ENCODE data around the gene SORBS2. TPM values are rescaled to one million over a fixed set of nuclear protein-coding genes. Genes with fewer than 3 reads are reported as not detected.

The SORBS2 gene
- total RNA-seq, 1 donor from 2014 or later = 60.4 TPM

DNA sequence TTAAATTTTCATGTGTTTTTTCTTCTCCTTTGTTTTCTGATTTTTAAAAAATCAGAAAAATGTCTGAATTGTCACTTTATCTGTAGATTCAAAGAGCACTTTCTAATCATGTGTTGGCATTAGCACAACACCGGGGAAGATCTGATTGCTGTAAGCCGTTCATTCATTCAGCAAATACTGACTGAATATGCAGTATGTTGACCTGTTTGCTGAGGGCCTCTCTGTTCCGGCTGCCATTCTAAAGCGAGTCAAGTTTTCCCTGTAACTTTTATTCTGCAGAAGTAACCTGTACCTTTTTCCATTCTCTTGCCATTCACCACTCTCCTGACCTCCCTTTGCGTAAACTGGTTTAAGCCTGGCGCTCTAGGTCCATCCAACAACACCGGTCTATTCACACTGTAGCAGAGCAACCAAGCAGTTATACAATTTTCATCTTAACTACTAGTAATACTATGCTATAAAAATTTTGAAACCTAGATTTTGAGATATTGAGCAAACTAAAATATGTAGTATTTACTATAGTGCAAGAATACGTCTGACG lies 6.7 kb downstream of the SORBS2 start:
- H3K27ac ChIP-seq = no peak overlapping the region
- DNase-seq (ENCODE audit: extremely low spot score in 2 of 2) = no peak
- intact Hi-C loops (cut with DNase I) = no loop called here
- no peak overlapping the region for H3K4me3 ChIP-seq
- H3K36me3 ChIP-seq = no peaks in the 10 kb centered on the region
- H3K27me3 ChIP-seq = no peaks in the 10 kb centered on the region
- H3K4me1 ChIP-seq = no peaks in the 10 kb centered on the region
- no peak for TF ChIP-seq POLR2AphosphoS5 (IDR thresholded peaks at IDR 0.05; ENCODE audit: insufficient read depth in 1 of 2, low read depth in 1 of 2)
- TF ChIP-seq, protein P1, sequence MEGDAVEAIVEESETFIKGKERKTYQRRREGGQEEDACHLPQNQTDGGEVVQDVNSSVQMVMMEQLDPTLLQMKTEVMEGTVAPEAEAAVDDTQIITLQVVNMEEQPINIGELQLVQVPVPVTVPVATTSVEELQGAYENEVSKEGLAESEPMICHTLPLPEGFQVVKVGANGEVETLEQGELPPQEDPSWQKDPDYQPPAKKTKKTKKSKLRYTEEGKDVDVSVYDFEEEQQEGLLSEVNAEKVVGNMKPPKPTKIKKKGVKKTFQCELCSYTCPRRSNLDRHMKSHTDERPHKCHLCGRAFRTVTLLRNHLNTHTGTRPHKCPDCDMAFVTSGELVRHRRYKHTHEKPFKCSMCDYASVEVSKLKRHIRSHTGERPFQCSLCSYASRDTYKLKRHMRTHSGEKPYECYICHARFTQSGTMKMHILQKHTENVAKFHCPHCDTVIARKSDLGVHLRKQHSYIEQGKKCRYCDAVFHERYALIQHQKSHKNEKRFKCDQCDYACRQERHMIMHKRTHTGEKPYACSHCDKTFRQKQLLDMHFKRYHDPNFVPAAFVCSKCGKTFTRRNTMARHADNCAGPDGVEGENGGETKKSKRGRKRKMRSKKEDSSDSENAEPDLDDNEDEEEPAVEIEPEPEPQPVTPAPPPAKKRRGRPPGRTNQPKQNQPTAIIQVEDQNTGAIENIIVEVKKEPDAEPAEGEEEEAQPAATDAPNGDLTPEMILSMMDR (IDR thresholded peaks at IDR 0.05) = no peak
- TF ChIP-seq POLR2A (IDR thresholded peaks at IDR 0.05) = no peak
- H3K9me3 ChIP-seq = no peaks in the 10 kb centered on the region

DNA sequence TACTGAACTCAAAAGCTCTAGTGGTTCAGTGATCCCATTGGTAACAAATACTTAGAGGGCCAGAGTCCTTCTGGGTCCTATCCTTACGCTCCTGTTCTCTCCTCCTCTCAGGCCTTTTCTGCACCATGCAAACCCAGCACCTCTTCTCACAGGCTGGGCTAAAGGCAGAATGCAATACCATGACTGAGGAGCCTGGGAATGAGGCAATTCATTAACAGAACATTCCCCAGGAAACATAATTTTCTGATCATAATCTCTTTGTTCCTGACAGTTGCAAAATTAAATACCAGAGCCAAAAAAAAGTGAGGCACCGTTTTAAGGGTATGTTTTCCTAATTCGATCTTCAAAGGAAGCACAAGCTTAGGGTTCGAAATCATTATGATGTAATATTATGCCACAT lies 9.0 kb downstream of the SORBS2 start:
- H3K4me1 ChIP-seq = no peaks in the 10 kb centered on the region
- DNase-seq (ENCODE audit: extremely low spot score in 2 of 2) = no peak
- intact Hi-C loops (cut with DNase I) = no loop called here
- TF ChIP-seq POLR2AphosphoS5 (IDR thresholded peaks at IDR 0.05; ENCODE audit: insufficient read depth in 1 of 2, low read depth in 1 of 2) = no peak
- TF ChIP-seq POLR2A (IDR thresholded peaks at IDR 0.05) = no peak
- TF ChIP-seq, protein P1 (IDR thresholded peaks at IDR 0.05) = no peak
- no peaks in the 10 kb centered on the region for H3K27me3 ChIP-seq
- H3K9me3 ChIP-seq = no peaks in the 10 kb centered on the region
- H3K36me3 ChIP-seq = no peaks in the 10 kb centered on the region
- H3K27ac ChIP-seq = no peak overlapping the region
- H3K4me3 ChIP-seq = no peak overlapping the region

DNA sequence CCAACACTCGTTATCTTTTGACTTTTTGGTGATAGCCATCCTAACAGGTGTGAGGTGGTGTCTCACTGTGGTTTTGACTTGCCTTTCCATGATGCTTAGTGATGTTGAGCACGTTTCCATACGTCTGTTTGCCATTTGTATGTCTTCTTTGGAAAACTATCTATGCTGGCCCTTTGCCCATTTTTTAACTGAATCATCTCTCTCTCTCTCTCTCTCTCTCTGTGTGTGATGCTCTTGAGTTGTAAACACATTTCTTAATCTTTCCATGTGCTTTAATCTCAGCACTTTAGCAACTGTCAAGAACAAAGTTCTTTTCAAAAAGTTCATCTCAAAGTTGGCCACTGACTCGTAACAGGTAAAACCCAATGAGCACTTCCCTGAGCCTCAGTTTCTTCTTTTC lies 10.5 kb downstream of the SORBS2 start:
- no peak for DNase-seq (ENCODE audit: extremely low spot score in 2 of 2)
- no peak overlapping the region for H3K27ac ChIP-seq
- H3K36me3 ChIP-seq = no peaks in the 10 kb centered on the region
- TF ChIP-seq POLR2A (IDR thresholded peaks at IDR 0.05) = no peak
- TF ChIP-seq, protein P1 (IDR thresholded peaks at IDR 0.05) = no peak
- TF ChIP-seq POLR2AphosphoS5 (IDR thresholded peaks at IDR 0.05; ENCODE audit: insufficient read depth in 1 of 2, low read depth in 1 of 2) = no peak
- H3K4me3 ChIP-seq = no peak overlapping the region
- H3K4me1 ChIP-seq = no peaks in the 10 kb centered on the region
- H3K27me3 ChIP-seq = no peaks in the 10 kb centered on the region
- intact Hi-C loops (cut with DNase I) = no loop called here
- H3K9me3 ChIP-seq = no peaks in the 10 kb centered on the region

DNA sequence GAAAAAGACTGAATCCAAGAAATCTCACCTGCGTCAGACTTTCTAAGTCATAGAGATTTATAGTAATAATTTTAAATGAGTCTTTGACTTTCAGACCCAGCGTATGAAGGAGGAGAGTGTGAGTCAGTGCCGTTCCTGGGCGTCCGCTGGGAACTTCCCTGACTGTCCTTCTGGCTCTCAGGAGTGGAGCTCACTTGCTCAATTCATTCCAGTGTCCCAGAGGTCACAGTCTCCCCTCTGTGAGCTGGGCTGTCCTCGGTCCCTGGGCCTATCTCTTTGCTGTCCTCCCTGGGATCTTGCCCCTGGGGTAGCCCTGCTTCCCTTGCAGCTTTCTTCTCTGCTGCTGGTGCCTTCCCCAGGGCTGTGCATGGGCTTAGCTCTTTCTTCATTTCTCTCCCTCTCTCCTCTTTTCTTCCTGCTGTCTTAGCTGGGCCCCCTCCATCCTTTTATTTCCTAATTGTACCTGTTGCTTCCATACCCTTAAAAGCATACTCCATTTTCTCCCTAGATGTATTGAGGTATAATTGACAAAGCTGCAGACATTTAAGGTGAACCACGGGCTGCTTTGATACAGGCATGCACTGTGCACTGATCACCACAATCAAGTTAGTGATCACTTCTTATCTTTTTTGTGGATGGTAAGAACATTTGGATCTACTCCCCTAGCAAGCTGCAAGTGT lies 11.6 kb downstream of the SORBS2 start:
- intact Hi-C loops (cut with DNase I) = no loop called here
- Histone ChIP-seq H3K27ac (no peak overlapping the region), H3K27me3 (no peaks in the 10 kb centered on the region), H3K36me3 (no peaks in the 10 kb centered on the region), H3K9me3 (no peaks in the 10 kb centered on the region), H3K4me1 (no peaks in the 10 kb centered on the region), H3K4me3 (no peak overlapping the region)
- no peak for DNase-seq (ENCODE audit: extremely low spot score in 2 of 2)
- no peak for TF ChIP-seq POLR2AphosphoS5 (IDR thresholded peaks at IDR 0.05; ENCODE audit: insufficient read depth in 1 of 2, low read depth in 1 of 2)
- no peak for TF ChIP-seq POLR2A (IDR thresholded peaks at IDR 0.05)
- TF ChIP-seq, protein P1 (IDR thresholded peaks at IDR 0.05) = no peak

DNA sequence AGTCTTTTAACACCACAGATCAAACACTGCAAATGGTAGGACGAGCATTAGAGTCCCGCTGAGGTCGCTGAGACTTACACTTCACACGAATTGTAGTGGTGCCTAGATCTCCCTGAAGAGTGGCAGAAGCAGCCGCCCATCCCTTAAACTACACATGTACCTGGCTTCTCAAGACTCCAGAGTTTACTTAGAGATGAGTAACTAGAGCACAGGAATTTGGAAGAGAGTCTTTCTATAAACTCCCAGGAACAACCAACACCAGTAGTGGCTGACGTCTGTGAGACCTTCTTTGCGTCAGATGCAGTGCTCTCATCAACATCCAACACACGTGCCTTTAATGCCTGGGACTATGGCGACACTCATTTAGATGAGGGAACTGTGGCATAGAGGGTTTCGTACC lies 12.6 kb downstream of the SORBS2 start:
- no peaks in the 10 kb centered on the region for H3K4me1 ChIP-seq
- TF ChIP-seq, protein P1 (IDR thresholded peaks at IDR 0.05) = no peak
- TF ChIP-seq POLR2AphosphoS5 (IDR thresholded peaks at IDR 0.05; ENCODE audit: insufficient read depth in 1 of 2, low read depth in 1 of 2) (no peak), POLR2A (IDR thresholded peaks at IDR 0.05) (no peak)
- no peak for DNase-seq (ENCODE audit: extremely low spot score in 2 of 2)

More for the DNA sequence above, 12.6 kb downstream of the SORBS2 start:
- no peaks in the 10 kb centered on the region for H3K9me3 ChIP-seq
- no peak overlapping the region for H3K4me3 ChIP-seq
- H3K36me3 ChIP-seq = no peaks in the 10 kb centered on the region
- H3K27ac ChIP-seq = no peak overlapping the region
- intact Hi-C loops (cut with DNase I) = no loop called here
- no peaks in the 10 kb centered on the region for H3K27me3 ChIP-seq
